HEK293T (cell line): ENCODE data around the gene AHNAK2.

Experiments
- FOXK2 ChIP-seq: fragments of 450-650 bp; IDR thresholded peaks from 2 replicates; pipeline ENCODE4 v1.6.1; 2016; ENCODE audit warnings: mild to moderate bottlenecking
- SUZ12 ChIP-seq: fragments of 450-650 bp; IDR thresholded peaks from 2 replicates; pipeline ENCODE4 v1.6.1; 2016; ENCODE audit warnings: mild to moderate bottlenecking
- TARDBP ChIP-seq: fragments of 450-650 bp; IDR thresholded peaks from 2 replicates; pipeline ENCODE4 v1.6.1; 2016

- no peak for TF ChIP-seq SUZ12
- no peak for TF ChIP-seq FOXK2
- TF ChIP-seq TARDBP = no peak
Observed at GRCh38 chr14:104964546-104964945, 13.6 kb downstream of the AHNAK2 start.
